ENCODE data around the gene DEFB129. TPM values are rescaled to one million over a fixed set of nuclear protein-coding genes. Genes with fewer than 3 reads are reported as not detected.

DEFB129 gene
- not detected in 2 replicates for total RNA-seq

GRCh38 chr20:226958-227357 lies at the start of gene DEFB129:
Gene DEFB129, plus strand, starts transcription at chr20:227258. Its CDS starts 31 bp downstream, at chr20:227289.

DNA sequence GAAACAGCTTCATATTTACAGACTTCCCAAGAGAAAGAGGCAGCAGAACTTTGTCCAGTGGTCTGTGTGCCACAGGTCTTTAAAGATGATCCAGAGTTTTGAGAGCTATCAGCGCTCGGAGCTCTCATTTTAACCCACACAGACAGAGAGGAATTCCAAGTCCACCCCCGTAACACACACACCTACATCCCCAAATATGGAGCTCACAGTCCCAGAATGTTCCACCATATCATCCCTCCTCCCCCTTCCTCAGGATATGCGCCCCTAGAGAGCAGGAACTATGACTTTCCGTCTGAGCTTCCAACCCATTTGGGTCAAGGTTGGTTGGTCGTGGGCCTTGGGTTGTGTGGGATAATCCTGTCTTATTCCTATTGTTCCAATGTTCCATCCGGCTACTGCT lies 37.4 kb upstream of the DEFB129 start, which contains the start of gene DEFB128:
Gene DEFB128, minus strand, starts transcription at position 101 of the 400 bp plus-strand sequence. Its CDS starts 88 bp downstream, at position 13.

DNA sequence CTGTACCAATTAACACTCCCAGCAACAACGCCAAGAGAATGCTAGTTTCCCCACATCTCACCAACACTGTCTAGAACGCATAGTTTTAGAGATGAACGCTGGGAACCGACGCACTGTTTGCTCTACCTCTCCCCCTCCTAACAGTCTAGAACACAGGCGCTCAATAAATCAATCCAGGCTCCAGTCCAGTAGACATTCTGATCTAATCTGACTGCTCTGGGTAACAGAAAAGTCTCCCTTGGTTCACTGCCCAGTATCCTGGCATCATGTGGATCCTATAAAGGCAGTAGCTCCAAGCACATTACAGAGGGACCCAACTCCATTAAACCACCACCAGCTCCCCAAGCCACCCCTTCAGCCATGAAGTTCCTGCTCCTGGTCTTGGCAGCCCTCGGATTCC lies 30.4 kb downstream of the DEFB129 start, which contains the start of gene DEFB132:
Gene DEFB132, plus strand, starts transcription at position 306 of the 400 bp plus-strand sequence. Its CDS starts 55 bp downstream, at position 361.

Other genes starting within 250 kb of the DEFB129 start
- not detected in 2 replicates for gene DEFB125, start 139.6 kb upstream of the DEFB129 start, total RNA-seq
- gene DEFB126, start 84.7 kb upstream of the DEFB129 start, total RNA-seq: not detected in 2 replicates
- gene DEFB127, start 69.8 kb upstream of the DEFB129 start, total RNA-seq: not detected in 2 replicates
- gene DEFB128, start 37.5 kb upstream of the DEFB129 start, total RNA-seq: not detected in 2 replicates
- gene DEFB132, start 30.5 kb downstream of the DEFB129 start, total RNA-seq: not detected in 2 replicates
- gene C20orf96, start 63.5 kb downstream of the DEFB129 start, total RNA-seq: 3.2 and 3.6 TPM in 2 replicates
- gene ZCCHC3, start 70.3 kb downstream of the DEFB129 start, total RNA-seq: 12.1 TPM in 2 replicates
- gene SOX12, start 98.3 kb downstream of the DEFB129 start, total RNA-seq: 3.1 and 4.1 TPM in 2 replicates
- gene NRSN2, start 119.9 kb downstream of the DEFB129 start, total RNA-seq: 25.2 and 26.2 TPM in 2 replicates
- gene TRIB3, start 153.5 kb downstream of the DEFB129 start, total RNA-seq: 16.1 and 64.2 TPM in 2 replicates
- 52.3 and 55.4 TPM in 2 replicates for gene RBCK1, start 181.0 kb downstream of the DEFB129 start, total RNA-seq
- gene TBC1D20, start 235.3 kb downstream of the DEFB129 start, total RNA-seq: 21.6 and 33.9 TPM in 2 replicates

Measured in bronchial smooth muscle cell (primary cell).